HG03432 (cell line): Measurements from ENCODE around the gene KRT38.
"Not testable (repeated sequence)": the region's sequence is repeated elsewhere in the genome, so short reads cannot be mapped to it uniquely, and the experiment has no call there.

ENCODE experiments used
- ATAC-seq: cut with Tn5 transposase; IDR thresholded peaks from one replicate; pipeline ENCODE4 v1.9.1; 2021; ENCODE audit warnings: mild to moderate bottlenecking, moderate library complexity; ENCODE audit not compliant: unreplicated experiment

KRT38 gene

DNA sequence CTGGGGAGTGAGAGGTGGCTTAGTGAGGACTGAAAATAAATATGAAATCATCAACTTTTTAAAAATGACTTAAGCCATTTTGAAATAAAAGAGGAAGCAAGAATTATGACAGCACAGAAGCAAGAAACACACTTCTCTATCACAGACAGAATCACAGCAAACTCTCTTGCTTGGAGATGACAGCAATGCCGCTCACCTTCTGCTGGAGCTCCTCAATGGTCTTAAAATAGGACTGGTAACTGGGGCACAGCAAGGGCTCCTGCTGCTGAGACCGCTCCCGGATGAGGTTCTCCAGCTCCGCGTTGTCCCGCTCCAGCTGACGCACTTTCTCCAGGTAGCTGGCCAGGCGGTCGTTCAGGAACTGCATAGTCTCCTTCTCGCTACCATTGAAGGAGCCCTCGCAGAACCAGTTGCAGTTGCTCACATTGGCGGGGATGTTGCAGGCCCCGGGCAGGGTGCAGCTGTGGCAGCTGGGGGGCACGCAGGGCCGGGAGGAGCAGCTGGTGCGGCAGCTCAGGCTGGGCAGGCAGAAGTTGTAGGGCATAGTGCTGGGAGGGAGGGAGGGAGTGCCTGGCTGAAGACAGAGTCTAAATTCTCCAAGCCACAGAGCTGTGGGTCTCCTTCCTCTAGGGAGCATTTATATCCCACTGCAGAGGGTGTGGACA lies 43.7 kb downstream of the KRT38 start, which contains the start of gene KRT31:
Gene KRT31, minus strand, starts transcription at position 613 of the 665 bp plus-strand sequence. Its CDS starts 69 bp downstream, at position 544.
- ATAC-seq = no peak

GRCh38 chr17:41396340-41396739 lies 44.4 kb downstream of the KRT38 start:
- no peak for ATAC-seq

DNA sequence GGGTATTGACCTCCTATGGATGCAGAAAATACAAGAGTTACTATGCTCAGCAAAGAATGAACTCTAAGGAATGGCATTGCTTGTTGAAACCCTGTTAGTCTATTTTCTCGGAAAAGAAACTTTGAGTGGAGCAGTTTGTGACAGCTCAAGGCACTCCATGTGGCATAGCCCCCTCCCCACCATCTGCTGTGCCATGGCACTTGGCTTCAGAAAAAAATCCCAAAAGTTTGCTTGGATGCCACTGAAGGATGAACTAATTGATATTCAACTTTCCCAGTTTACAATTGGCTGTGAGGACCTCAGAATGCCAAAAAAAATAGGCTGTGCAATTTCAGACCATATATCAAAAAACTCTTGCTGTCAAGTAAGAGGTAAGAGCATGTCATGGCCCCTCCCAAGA lies 45.2 kb downstream of the KRT38 start:
- ATAC-seq = no peak

GRCh38 chr17:41395044-41395443 lies 45.7 kb downstream of the KRT38 start:
- not testable (repeated sequence) for ATAC-seq

DNA sequence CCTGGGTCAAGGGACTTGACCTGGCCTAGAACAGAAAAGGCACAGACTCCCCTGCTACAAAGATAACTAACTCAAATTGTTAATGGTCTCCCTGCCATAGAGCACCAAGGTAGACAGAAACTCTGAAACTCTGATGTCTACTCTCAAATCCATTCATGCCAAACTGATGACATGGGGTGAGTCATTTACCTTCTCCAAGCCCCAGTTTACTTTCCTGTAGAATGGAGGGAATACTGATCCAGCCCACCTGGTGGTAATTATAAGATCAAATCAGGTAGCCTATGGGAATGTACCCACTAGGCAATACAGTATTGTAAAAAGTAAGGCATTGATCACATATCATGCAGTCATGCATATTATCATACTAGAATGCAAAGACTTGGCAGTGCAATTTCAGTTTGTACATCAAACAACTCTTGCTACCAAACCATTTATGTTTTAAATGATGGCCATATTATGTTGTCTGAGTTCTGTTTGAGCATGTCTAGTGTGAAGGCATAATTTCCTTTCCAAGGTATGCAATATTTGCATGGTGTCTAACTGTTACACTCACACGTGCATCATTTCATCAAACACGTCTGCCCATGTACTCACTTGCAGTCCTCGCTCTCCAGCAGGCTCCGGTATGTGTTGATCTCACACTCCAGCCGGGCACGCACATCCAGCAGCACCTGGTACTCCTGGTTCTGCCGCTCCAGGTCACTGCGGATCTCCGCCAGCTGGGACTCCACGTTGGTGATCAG lies 46.4 kb downstream of the KRT38 start:
- no peak for ATAC-seq

DNA sequence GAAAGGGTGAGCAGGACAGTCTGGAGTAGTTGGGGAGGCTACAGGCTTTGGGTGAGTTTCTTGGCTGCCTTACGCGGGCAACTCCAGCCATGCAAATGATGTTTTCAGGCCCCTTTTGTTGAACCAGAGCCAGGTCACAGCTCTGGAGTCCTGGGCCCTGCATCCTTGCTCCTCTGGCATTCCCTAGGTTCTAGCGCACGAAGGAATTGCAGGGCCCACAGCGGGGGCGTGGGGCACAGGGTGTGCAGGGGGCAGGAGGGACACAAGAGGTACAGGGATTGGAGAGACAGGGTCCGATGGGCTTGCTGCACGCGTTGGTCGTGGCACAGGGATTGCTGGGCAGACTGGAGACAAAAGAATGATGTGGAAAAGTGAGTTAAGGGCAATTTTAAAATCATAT lies 47.0 kb downstream of the KRT38 start:
- no peak for ATAC-seq

GRCh38 chr17:41393294-41393693 lies 47.5 kb downstream of the KRT38 start:
- no peak for ATAC-seq

GRCh38 chr17:41392278-41392677 lies 48.5 kb downstream of the KRT38 start:
- no peak for ATAC-seq

- no peak for ATAC-seq
These were observed 49.2 kb downstream of the KRT38 start for GRCh38 chr17:41391535-41391934.

- ATAC-seq = no peak
These were observed 50.3 kb downstream of the KRT38 start for GRCh38 chr17:41390411-41390938.

DNA sequence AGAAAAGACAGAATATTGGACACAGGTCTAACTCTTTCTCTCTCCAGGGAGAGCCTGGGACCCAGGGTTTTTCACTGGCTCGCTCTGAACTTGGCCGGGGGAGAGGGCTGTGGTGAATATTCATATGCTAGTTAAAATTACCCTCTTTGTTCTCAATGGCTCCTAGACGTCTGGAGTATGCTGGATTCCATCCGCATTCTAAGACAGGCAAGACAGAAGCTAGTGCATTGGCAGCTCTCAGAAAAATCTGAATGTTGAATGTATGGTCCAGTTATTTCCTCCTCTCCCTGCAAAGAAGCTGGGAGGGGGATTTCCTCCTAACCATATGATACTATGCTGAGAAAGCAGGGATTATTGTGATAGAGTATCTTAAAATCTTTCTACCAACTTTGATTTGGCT lies 53.1 kb downstream of the KRT38 start:
- ATAC-seq = no peak

DNA sequence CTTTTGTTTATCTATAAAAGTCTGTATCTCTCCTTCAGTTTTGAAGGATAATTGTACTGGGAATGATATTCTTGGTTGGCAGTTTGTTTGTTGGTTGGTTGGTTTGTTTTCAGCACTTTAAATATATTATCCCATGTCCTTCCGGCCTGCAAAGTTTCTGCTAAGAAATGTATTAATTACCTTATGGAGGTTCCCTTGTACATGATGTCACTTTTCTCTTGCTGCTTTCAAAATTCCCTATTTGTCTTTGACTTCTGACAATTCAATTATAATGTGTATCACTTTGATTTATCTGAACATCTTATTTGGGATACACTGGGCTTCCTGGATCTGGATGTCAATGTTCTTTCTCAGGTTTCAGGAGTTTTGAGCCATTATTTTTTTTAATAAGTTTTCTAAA lies 54.6 kb downstream of the KRT38 start:
- ATAC-seq = no peak
